HG02798 (cell line): ENCODE measurements around the gene RALB.
A peak's percentile ranks its signal among the peaks of the same experiment; 100 is the strongest.

Experiments
- ATAC-seq: cut with Tn5 transposase; IDR thresholded peaks from one replicate; pipeline ENCODE4 v1.9.1; 2021; ENCODE audit warnings: mild to moderate bottlenecking; ENCODE audit not compliant: unreplicated experiment, poor library complexity

Gene RALB

GRCh38 chr2:120330946-120331822 lies 78.5 kb downstream of the RALB start:
- no peak for ATAC-seq

GRCh38 chr2:120331903-120332302 lies 79.3 kb downstream of the RALB start:
- ATAC-seq, result no peak

- ATAC-seq, result no peak
Observed at GRCh38 chr2:120332384-120332783, 79.7 kb downstream of the RALB start.

- ATAC-seq, result no peak
Observed at GRCh38 chr2:120334068-120334467, 81.4 kb downstream of the RALB start.

- no peak for ATAC-seq
Observed at GRCh38 chr2:120336749-120337148, 84.1 kb downstream of the RALB start.

GRCh38 chr2:120338015-120338414 lies 85.4 kb downstream of the RALB start:
- ATAC-seq, result no peak

GRCh38 chr2:120341977-120342376 lies 89.3 kb downstream of the RALB start:
- no peak for ATAC-seq

GRCh38 chr2:120342446-120342845 lies 89.8 kb downstream of the RALB start:
- ATAC-seq, result no peak

- peak; percentile 2 for ATAC-seq
Observed at GRCh38 chr2:120343100-120343432, 90.4 kb downstream of the RALB start.

- peak; percentile 51 for ATAC-seq
Observed at GRCh38 chr2:120343433-120344105, 90.9 kb downstream of the RALB start.
